HG03196 (cell line): ENCODE results near the gene SPEG.
"Not testable (repeated sequence)": the region's sequence is repeated elsewhere in the genome, so short reads cannot be mapped to it uniquely, and the experiment has no call there.

Experiments used
- ATAC-seq: cut with Tn5 transposase; IDR thresholded peaks from one replicate; pipeline ENCODE4 v1.9.1; 2021; ENCODE audit not compliant: unreplicated experiment

SPEG gene

DNA sequence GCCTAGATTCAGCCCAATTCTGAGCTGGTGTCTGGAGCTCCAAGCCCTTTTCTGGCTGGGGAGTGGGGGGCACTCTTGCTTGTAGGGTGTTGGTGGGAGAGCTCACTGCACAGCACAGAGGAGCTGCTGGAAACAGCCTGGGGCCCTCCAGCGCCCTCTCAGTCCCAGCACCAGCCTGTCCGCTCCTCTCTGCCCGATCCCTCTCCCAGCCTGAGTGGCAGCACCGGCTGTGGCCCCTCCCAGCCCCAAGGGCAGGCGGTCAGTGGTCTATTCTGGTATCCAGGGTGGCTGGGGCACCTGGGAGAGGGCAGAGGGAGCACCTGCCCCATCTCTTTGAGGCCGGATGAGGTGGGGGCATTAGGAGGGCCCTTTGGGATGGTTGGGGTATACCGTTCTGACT lies 29.7 kb upstream of the SPEG start:
- ATAC-seq = no peak

DNA sequence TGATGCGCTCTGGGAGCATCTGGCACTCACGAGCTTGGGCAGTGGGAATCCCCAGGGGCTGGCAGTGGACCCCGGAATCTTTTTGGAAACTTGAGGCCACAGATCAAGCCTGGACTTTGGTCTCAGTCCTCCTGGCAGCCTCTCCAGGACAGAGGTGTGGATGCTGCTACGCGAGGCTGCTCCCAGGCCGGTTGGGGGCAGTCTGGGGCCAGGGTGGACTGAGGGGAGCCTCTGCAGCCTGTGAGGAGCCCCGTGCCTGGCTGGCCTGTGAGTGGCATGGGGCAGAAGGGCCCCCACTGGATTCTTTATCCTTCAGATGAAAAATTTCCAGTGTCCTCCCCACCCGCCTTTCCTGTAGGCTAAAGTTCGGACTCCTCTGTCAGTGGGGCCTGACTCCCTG lies 29.2 kb upstream of the SPEG start:
- no peak for ATAC-seq

DNA sequence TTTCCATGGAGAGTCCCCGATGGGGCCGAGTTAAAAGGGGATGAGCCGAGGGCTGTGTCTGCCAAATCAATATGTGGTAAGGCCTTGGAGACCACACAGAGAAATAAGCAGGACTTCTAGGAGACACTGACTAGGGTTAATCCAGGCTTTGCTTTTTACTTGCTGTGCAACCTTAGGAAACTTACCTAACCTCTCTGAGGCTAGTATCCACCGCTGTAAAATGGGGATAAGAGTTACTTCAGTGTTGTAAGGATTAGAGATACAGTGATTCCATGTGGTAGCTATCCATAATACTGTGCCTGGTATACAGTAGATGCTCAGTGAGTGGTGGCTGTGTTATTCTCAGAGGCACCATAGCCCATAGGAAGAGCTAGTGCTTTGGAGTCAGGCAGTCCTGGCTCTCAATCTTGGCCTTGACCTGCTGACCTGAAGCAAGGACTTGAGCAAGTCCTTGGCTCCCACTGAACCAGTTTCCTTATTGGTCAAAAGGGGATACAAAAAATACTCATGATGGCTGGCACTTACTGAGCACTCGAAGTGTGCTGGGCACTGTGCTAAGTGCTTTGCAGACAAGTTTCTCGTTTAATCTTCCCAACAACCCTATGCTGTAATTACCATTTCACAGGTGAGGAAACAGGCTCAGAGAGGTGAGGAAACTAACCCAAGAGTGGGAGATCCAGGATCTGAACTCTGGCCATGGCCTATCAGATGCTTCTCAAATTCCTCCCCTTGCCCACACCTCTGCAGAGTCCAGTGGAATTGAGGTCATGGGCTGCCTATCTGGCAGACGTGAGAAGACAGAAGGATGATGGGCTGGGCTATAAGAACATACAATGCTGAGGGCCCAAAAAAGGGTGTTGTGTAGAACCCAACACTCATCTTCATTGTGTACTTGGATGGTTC lies 28.4 kb upstream of the SPEG start:
- no peak for ATAC-seq

DNA sequence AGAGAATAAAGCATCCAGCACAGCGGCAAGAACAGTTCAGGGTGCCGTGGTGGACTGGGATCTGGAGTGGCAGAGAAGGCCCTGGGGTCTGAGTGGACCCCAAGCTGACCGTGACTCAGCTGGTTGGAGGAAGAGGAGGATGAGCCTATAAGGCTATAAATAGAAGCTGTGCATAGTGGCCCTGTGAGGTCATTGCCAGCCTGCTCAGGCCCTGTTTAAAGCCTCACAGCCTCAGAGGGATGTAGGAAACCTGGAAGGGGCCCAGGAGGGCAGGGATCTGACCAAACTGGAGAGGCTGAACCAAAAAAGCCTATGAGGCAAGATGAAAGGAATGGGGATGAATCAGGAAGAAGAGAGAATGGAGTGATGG lies 27.8 kb upstream of the SPEG start:
- ATAC-seq = no peak

DNA sequence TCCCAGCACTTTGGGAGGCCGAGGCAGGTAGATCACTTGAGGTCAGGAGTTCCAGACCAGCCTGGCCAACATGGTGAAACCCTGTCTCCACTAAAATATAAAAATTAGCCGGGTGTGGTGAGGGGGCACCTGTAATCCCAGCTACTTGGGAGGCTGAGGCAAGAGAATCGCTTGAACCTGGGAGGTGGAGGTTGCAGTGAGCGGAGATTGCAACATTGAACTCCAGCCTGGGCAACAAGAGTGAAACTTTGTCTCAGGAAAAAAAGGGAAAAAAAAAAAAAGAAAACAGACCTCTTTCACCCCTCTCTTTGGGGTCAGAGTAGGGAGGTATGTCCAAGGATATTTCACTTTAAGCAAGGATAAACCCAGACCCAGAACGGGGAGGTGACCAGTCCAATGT lies 27.3 kb upstream of the SPEG start:
- ATAC-seq = not testable (repeated sequence)

DNA sequence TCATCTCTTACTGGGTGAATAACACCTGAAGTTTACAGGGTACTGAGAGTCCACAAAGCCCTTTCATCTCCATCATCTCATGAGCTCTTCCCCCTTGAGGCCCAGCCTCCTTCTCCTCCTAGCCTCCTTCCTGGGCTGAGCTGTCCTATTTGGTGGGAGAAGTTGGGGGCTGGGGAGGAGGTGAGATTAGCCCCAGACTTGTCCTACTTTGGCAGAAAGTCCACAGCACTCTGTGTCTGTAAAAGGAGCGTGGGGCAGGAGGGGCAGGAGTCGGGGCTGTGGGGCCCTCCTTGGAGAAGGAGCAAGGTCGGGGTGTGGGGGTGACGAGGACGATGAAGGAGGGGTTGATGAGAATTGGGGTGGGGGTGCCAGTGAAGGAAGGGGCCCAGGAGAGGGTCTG lies 26.4 kb upstream of the SPEG start:
- ATAC-seq = no peak

DNA sequence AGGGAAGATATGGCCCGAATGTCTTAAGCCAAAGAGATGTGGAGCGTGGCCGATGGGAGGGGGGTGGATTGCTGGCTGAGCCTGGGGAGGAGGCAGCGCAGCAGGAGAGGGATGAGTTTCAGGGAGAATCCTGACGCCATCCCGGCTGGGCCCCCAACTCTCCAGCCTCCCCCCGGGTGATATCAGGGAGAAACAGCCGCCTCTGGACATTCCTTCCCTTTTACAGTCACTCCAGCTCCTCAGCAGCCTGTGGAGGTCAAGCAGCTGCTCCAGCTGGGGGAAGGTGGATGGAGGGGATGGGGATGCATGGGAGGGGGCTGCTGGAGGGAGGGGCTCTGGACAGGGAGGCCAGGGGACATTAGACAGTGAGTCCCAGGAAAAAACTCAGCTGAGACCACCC lies 26.0 kb upstream of the SPEG start:
- ATAC-seq = no peak

DNA sequence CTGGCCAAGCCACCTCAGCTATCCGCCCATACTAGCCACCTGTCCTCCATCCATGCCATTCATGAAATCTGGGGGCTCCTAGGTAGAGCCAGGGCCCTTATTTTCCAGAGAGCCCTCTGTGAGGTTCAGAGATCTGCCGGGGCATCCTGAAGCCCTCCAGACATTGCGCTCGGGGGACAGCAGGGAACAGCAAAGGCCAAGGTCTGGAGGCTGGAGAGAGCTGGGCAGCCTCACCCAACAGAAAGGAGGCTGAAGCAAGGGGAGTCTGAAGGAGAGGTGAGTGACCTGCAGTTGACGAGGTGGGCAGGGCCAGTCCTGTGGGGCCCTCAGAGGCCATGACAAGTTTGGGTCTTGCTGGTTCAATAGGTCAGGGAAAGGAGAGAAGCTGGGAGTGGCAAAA lies 25.0 kb upstream of the SPEG start:
- ATAC-seq = no peak

DNA sequence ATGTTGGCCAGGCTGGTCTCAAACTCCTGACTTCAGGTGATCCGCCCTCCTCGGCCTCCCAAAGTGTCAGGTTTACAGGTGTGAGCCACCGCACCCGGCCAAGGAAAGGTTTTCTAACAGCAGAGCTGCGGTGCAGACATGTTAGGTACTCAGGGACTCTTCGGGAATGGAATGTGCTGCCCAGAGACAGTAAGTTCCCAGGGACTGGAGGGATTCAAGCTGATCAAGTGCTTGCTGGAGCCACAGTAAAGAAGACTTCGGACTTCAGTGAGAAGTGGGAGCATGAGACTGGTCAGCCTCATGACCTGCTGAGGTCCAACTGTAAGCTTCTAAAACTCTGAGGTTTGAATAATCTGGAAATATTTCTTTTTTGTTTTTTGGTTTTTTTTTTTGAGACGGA lies 24.3 kb upstream of the SPEG start:
- no peak for ATAC-seq

DNA sequence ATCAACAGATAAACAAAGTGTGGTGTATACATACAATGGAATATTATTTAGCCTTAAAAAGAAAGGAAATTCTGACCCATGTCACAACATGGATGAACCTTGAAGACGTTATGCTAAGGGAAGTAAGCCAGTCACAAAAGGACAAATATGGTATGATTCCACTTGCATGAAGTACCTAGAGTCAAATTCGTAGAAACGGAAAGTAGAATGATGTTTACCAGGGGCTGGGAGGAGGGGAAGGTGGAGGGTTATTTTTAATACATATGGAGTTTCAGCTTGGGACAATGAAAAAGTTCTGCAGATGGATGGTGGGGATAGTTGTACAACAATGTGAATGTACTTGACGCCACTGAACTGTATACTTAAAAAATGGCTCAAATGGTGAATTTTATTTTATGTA lies 19.8 kb upstream of the SPEG start:
- ATAC-seq = no peak

DNA sequence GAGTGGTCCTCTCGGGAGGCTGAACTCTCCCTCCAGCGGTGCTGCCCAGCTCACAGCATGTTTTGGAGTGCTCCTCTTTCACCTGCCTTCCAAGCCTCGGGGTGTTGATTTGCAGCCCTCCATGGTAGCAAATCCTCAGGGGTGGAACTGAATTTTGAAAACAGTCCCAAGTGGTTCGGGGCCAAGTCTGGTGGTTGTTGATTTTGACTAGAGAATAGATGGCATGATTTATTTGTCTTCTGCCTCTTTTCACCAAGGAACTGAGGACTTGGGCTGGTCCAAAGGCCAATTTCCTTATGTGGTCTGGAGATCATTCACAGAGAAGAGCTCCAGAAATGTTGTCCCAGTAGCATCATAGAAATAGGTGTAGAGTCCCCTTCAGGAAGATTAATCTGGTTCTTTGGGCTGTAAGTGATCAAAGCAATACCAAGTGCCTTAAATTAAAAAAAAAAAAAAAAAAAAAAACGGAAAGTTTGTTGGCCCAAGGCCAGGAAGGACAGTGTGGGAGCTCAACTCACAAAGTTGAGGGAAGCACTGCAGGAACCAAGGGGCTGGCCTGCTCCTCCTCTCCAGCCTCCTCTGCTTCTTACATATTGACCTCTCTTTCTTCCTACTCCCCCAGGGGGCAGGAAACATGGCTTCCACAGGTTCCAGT lies 18.9 kb upstream of the SPEG start:
- ATAC-seq = no peak

DNA sequence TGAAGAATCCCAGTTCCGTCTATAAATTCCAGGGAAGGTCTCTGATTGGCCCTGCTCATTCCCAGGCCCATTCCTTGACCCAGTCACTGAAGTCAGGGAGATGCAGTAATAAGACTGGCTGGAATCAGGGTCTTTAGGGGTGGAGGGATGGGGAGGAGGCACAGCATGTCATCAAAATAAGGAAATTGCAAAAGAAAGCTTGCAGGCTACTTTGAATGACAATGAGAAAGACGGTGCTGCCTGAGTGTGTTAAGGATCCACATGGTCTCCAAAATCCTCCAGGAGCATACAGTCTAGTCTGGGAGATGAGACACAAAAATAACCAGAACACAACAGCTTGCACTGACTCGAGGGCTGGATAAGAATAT lies 18.4 kb upstream of the SPEG start:
- ATAC-seq = no peak

DNA sequence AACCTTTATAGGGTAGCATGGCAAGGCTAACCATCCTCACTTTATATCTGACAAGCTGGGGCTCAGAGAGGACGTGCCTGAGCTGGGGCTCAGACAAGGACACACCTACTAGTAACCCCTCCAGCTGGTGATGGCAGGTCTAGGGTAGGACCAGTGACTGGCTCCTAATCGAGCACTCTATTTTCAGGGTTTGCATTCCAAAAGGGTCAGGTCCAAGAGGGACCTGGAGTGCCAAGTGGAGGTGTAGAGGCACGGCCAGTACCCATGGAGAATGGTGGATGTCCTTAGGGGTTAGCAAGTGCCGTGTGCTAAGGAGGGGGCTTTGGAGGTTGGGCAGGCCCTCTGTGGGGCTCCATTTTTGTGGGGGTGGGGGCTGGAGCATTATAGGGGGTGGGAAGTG lies 17.7 kb upstream of the SPEG start:
- ATAC-seq = no peak

DNA sequence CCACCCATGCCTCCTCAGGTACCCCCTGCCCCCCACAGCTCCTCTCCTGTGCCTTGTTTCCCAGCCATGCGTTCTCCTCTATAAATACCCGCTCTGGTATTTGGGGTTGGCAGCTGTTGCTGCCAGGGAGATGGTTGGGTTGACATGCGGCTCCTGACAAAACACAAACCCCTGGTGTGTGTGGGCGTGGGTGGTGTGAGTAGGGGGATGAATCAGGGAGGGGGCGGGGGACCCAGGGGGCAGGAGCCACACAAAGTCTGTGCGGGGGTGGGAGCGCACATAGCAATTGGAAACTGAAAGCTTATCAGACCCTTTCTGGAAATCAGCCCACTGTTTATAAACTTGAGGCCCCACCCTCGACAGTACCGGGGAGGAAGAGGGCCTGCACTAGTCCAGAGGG lies 17.3 kb upstream of the SPEG start:
- ATAC-seq = no peak

DNA sequence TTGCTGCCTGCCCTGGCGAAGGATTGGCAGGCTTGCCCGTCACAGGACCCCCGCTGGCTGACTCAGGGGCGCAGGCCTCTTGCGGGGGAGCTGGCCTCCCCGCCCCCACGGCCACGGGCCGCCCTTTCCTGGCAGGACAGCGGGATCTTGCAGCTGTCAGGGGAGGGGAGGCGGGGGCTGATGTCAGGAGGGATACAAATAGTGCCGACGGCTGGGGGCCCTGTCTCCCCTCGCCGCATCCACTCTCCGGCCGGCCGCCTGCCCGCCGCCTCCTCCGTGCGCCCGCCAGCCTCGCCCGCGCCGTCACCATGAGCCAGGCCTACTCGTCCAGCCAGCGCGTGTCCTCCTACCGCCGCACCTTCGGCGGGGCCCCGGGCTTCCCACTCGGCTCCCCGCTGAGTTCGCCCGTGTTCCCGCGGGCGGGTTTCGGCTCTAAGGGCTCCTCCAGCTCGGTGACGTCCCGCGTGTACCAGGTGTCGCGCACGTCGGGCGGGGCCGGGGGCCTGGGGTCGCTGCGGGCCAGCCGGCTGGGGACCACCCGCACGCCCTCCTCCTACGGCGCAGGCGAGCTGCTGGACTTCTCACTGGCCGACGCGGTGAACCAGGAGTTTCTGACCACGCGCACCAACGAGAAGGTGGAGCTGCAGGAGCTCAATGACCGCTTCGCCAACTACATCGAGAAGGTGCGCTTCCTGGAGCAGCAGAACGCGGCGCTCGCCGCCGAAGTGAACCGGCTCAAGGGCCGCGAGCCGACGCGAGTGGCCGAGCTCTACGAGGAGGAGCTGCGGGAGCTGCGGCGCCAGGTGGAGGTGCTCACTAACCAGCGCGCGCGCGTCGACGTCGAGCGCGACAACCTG lies 16.3 kb upstream of the SPEG start, which contains the start of gene DES:
DES (plus strand) TSS at position 223 of the 857 bp plus-strand sequence; CDS start at position 309, 86 bp downstream.
- ATAC-seq = no peak

DNA sequence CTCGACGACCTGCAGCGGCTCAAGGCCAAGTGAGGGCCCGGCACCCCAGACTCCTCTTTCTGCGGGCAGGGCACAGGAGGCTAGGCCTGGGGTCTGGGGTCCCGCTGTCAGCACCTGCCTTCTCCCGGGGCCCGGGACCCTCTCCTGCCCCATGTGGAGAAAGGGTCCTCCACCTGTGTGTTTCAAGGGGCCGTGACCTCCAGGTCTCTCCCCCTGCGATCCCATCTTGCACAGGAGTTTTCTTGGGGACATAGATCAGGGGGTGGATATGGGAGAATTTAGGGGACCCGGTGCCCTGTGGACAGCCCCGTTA lies 15.7 kb upstream of the SPEG start:
- no peak for ATAC-seq

DNA sequence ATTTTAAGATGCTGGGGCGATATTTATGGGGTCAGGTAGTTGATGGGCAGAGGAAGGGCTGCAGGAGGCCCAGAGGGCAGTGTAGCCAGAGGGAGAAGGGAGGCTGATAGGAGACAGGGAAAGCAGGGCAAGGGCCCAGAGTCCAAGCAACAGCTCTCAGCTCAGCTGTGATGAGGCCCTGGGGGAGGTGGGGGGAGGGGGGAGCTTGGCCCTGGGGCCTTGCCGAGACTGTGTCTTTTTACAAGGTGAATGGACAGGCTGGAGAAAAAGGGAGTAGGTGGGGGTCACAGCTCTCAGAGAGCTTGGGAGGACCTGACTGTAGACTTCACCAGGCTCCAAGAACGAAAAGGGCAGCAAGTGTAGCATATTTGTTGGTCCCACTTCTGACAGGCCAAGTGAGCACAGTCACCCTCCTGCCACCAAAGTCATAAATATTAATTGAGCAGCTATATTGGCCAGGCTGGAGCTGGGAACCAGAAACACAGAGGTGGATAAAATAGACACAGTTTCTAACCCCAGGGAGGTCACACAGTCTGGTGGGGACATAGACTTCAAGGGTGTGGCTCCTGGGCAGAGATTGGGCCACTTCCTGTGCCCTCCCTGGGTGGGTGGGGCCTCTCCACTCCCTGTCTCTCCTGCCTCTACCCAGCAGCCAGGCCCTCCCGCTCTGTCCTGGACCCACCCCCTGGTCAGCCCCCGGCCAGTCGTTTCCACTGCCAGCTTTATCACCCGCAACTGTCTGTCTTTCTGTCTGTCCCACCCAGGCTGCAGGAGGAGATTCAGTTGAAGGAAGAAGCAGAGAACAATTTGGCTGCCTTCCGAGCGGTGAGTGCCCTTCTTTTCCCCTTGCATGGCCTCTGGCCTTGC lies 15.1 kb upstream of the SPEG start:
- no peak for ATAC-seq

DNA sequence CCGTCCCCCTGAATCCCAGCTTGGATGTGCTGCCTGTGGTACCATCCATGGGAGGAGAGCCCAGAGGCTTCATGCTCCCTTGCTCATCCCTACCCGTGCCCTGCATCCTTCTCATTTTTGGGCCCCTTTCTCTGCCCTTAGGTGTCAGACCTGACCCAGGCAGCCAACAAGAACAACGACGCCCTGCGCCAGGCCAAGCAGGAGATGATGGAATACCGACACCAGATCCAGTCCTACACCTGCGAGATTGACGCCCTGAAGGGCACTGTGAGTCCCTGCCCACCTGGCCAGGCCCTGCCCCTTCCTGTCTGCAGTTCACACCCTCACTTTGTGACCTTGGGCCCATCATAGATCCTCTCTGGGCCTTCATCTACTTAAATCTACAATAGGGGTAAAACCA lies 14.0 kb upstream of the SPEG start:
- ATAC-seq = no peak

DNA sequence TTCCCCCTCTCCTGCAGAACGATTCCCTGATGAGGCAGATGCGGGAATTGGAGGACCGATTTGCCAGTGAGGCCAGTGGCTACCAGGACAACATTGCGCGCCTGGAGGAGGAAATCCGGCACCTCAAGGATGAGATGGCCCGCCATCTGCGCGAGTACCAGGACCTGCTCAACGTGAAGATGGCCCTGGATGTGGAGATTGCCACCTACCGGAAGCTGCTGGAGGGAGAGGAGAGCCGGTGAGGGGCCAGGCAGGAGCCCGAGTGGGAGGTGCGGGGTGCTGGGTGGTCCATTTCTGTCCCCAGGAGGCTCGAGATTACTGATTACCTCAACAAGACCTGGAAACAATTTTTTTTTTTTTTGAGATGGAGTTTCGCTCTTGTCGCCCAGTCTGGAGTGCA lies 13.3 kb upstream of the SPEG start:
- ATAC-seq = no peak

DNA sequence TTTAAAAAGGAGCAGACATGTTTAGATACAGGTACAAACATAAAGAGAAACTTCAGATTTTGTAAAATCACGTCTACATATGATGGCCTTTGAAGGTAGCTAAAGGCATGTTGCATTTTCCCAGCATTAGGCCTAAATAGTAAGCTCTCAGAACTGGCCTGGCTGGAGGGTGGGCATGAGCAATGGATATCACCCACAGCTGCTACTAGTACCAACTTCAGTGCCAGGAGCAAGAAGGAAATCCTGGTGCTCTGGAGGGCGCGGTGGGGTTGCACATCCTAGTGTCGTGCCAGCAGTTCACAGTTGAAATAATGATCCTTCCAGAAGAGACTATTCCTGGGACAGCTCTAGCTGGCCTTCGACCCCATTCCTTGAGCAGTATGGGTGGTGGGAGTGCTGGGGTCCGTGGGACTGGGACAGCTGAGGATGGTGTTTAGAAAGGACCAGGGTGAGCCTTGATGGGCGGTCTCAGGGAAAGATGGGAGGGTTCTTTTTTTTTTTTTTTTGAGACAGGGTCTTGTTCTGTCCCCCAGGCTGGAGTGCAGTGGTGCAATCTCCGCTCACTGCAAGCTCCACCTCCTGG lies 11.6 kb upstream of the SPEG start:
- no peak for ATAC-seq
